GM19099 (cell line): ENCODE measurements around the gene TOR1B.

ENCODE experiments used
- POLR2A ChIP-seq: IDR thresholded peaks from 3 replicates; pipeline ENCODE4 v1.6.1; 2011; ENCODE audit warnings: low read depth; ENCODE audit not compliant: insufficient read length; ENCODE audit errors: extremely low read depth

The TOR1B gene

DNA sequence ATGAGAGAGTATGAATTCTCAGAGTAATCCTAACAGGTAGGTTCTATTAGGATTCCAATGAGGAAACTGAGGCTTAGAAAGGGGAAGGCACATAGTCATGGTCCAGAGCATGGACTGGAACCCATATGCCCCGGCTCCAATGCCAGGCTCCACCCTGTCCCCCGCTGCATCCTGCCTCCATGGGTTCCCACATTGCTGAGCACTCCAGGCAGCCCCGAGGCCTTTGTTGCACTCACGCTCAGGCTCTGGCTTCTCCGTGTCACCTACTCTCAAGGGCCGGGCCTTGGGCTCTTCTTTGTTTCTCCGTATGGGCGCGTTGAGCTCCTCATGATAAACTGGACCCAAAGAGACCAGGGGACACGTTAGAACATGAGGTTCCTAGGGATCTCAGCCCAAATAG lies 26.0 kb downstream of the TOR1B start:
- TF ChIP-seq POLR2A = no peak

DNA sequence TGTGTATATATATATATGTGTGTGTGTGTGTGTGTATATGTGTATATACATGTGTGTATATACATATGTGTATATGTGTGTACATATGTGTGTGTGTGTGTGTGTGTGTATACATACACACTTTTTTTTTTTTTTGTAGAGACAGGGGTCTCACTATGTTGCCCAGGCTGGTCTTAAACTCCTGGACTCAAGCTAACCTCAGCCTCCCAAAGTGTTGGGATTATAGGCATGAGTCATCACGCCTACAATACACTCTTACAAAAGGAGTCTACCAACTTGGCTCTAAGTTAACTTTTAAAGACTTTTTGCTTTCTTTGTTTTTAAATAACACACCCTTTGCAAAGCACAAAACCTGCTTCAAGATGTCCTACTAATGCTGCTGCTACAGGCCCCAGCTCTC lies 30.0 kb downstream of the TOR1B start:
- no peak for TF ChIP-seq POLR2A

DNA sequence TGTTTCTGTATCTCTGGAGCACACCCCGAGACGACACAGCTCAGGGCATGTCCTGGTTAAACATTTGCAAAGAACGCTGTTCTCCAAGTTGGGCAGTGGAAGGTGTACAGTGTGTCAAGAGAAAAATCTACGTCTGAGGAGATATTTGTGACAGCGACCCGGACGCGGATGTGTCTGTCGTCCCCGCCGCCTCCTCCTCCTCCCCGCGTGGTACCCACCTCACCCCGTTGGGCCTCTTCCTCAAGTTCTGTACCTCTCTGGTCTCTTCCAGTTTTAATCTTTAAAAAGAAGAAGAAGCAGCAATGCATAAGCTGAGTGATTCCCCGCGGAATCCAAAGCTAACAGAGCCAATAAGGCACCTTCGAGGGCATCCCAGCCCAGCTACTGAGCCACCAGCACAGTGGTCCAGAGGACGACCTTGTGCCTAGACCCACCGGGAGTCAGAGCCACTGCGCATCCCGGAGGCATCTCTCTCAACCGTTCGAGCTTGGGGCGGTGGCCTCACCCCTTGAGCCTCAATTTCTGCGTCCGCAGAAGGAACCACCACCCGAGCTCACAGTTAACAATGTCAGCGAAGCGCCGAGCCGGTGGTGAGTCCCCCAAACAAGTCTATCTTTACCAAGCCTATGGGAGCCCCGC lies 31.6 kb downstream of the TOR1B start:
- TF ChIP-seq POLR2A = no peak

DNA sequence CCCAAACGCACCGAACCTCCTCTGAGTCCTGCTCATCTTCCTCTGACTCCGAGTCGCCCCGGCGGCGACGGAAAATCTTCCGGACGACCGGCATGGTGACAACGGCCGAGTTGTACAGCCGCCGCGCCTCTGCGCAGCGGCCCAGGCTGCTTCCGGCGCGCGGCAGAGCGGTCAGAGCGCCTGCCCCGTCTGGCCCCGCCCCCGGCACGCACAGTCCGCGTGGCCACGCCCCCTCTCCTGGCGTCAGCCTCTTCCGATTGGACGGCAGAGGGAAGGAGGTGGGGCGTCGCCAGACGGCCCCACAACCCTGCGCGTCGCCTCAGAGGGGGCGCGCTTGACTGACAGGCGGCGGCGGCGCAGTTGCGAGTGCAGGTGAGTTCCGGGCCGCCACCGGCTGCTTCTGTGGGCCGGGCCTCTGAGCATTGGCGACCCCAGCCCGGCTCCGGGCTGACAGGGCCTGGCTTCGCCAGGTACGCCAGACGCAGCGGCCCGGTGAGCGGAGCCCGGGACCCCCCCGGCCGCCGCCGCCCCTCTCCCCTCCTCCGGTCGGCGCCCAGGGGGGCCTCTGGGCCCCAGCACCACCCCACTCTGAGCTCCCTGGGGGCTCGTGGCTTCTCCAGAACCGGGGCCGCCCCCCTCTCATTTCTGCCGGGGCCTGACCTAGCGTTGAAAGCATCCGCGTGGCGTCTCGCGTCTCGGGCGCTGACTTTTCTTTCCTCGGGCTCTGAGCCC lies 32.3 kb downstream of the TOR1B start, which contains the start of the genes C9orf78 and USP20:
C9orf78 (minus strand) TSS at position 148 of the 732 bp plus-strand sequence; CDS start at position 94, 54 bp downstream.
USP20 (plus strand) TSS at position 331 of the 732 bp plus-strand sequence. CDS start 17,098 bp downstream, outside the sequence.
- TF ChIP-seq POLR2A = peak; percentile 96

DNA sequence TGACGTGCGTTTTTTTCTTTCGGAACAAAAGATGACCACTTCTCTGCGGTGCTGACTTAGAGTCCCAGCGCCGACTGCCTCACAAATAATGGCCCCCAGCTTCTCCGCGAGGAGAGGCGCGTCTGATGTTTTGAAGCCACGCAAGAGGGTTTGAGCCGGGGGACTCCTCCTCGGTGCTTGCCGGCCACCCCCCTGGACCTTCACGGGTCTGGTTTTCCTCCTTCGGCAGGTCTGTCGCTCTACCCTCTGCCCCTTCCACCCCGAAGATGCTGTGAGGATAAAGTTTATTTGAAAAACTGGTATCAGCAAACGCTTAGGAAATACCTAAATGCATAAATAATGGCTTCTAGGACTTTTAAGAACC lies 32.9 kb downstream of the TOR1B start:
- no peak for TF ChIP-seq POLR2A

DNA sequence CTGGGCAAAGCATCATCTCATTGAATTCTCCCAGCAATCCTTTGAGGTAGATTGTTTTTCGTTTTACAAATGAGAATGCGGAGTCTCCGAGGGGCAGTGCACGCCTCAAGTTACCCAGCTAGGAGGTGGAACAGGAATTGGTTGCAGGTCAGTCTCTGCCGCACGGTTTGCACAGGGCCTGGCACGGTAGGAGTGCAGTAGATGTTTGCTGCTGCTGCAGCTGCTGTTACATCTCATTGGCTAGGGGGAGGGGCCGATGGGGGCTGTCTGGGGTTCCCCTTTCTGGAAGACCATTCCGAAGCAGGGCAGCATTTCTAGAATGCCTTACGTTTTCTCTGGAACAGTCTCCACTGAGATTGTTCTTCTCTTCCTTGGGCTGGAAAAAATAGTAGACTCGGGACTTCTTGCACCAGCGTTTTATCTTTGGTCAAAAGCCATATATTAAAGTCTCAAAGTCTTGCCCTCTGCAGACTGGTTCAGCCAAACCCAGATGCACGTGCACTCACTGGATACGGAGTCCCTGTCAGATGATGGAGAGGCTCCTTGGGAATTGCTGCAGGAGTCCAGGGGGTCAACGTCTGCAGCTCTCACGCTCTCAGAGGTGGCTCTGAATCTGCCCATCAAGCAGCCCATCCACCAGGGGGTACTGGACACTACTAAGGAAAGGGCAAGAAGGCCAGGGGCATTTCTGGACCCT lies 33.5 kb downstream of the TOR1B start:
- TF ChIP-seq POLR2A = no peak

DNA sequence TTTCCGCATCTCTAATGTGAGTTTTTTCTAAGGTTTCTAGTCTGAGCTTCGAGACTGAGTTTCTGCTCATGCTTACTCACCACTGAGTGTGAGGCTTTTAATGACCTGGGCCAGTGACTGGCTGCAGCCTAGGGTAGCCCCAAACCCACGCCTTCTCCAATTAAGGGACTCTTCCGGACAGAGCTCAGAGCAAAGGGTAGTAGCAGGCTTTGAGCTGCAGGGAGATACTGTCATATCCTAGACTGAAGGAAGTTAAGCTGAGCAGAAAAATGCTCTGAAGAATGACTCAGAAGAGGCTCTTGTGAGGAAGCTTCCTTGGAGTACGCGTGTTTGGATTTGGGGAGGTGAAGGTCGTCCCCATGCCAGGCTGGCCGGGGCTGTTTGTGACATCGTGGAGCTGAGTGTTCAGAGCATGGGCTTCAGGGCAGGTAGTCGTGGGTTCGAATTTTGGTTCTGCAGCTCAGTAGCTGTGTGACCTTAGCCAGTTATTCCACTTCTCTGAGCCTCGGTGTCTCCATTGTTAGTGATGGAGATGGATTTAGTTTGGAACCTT lies 35.8 kb downstream of the TOR1B start:
- no peak for TF ChIP-seq POLR2A

DNA sequence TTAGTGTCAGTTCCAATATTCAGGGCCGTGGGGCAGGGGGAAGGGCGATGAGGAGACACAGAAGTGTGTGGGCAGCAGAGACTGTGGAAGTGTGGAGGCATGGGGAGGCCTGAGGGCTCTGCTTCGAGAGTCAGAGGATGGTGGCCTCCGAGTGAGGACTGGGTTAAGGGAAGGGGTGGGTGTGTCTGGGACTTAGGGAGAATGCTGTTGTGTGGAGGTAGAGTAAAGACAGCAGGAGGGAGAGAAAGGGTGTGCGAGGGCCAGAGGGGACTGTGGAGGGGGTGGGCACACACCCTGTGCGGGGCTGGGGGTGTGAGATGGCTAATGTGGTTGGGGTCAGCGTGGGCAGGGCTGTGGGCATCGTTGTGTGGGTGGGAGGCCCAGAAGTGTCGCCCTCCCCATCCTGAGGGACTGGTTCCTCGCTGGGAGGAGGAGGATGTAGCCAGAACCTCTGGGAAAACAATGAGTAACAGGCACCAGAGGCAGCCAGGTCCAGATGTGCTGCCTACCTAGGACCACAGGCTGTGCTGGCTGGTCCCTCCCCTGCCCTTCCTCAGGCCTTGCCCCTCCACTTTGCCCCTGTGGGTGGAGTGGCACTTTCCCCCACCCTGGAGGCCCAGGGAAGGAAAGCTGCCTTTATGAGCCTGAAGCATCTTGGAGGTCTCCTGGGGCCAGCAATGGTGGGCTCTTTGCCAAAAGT lies 36.5 kb downstream of the TOR1B start:
- no peak for TF ChIP-seq POLR2A

DNA sequence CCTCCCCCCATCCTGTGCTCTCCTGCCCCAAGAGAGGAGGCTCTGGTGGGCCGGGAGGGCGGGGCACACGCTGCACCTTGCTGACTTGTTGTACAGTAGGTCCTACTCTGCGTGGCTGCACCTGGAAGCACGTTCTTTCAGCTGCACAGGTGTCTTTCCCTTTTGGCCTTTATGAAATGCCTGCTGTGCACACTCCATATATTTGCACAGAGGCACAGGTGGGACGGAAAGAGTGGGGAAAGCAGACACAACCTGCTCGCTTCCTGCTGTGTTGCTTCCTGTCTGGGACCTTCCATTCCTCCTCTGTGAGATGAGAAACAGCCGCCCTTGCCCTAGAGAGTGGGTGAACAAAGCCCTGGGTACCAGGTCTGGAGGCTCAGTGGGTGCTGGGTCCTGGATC lies 37.0 kb downstream of the TOR1B start:
- TF ChIP-seq POLR2A = no peak

DNA sequence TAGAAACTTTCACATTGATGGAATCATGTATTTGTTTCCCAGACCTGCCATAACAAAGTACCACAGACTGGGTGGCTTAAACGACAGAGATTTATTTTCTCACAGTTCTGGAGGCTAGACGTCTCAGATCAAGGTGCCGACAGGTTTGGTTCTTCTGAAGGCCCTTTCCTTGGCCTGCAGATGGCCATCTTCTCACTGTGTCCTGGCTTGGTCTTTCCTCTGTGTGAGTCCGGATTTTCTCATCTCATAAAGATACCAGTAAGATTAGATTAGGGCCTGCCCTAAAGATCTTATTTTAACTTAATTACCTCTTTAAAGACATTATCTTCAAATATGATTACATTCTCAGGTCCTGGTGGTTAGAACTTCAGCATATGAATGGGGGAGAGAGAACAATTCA lies 38.1 kb downstream of the TOR1B start:
- no peak for TF ChIP-seq POLR2A

DNA sequence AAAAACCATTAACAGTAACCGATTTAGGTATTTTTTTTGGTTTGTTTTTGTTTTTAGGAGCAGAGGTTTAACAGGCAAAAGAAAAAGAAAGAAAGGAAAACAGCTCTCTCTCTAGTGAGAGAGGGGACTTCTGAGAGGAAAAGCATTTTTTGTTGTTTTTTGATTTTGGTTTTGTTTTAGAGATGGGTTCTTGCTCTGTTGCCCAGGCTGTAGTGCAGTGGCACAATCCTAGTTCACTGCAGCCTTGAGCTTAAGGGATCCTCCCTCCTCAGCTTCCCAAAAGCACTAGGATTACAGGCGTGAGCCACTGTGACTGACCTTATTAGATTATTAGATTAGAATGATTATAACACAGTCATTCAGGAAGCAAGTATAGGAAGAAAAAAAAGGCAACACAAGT lies 42.4 kb downstream of the TOR1B start:
- TF ChIP-seq POLR2A = no peak

DNA sequence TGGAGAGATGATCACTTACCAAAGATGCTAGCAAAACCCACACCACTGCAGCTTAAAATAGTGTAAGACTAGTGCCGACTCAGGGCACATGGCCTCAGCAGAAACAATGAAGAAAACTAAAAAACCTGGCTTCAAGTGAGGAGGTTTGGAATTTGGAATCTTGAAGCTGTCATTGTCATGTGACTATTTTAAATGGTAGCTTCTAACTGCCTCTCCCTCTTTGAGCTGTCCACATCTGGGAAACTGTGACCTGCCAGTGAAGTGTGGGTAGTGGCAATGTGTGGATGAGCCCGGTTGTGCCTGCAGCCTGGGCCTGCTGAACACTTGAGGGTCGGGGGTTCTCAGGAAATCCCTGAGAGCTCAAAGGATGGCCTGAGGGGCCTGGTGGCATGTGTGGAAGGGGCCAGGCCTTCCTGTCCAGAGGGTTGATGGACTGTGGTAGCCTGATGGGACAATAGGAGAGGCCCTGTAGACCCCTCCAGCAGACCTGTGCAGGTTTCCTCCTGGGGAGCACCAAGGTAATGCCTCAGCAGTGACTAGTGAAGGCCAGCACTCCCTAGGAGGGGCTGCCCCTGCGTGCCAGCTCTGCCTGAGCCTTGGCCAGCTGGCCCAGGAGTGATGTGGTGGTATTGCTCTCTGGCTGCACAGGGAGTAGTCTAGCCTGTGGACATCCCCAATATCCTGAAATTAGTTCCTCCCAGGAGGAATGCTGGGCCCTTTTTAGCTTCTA lies 45.9 kb downstream of the TOR1B start:
- TF ChIP-seq POLR2A = no peak

DNA sequence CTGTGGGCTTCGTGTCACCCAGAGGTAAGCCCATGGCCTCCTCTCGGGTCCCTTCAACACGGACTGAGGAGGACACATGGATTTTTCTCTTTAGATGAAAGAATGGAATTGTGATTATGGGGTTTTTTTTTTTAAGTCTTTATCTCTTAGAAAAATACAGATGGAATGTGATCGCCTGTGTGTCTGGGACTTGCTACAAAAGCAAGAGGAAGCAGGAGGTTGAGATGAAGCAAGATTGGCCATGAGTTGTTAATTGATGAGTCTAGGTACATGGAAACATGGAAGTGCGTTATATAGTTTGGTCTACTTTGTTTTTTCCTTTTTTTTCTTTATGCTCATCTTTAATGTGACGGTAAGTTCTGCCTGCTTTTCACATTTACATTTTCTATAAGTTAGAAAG lies 46.9 kb downstream of the TOR1B start:
- TF ChIP-seq POLR2A = no peak

DNA sequence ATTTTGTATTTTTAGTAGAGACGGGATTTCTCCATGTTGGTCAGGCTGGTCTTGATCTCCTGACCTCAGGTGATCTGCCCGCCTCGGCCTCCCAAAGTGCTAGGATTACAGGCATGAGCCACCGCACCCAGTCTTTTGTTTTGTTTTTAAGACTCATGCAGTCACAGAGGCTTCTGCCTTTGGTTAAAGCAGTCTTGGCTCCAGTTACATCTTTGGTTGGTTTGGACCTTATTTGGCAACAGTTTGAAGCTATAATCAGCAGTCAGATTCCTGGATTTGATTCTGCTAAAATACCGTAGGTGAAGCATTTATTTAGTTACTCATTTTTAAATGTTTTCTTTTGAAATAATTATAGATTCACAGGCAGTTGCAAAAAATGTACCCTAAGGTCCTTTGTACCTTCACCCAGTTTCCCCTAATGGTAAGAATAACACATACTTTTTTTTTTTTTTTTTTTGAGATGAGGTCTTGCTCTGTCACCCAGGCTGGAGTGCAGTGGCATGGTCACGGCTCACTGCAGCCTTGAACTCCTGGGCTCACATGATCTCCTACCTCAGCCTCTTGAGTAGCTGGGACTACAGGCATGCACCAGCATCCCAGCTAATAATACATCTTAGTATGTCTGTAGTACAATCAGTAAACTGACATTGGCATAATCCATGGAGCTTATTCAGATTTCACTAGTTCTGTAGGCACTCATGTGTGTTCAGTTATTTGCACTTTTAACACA lies 48.0 kb downstream of the TOR1B start:
- TF ChIP-seq POLR2A = no peak
